Cardiac fibroblast (primary cell): ENCODE data around the gene SOCS7.

Experiments used
- DNase-seq, 2 donors: peaks; one replicate each; pipeline versions ENCODE4 v3.0.0 to v3.0.0-alpha.2; 2010; ENCODE audit warnings: low read depth in 2 of 2
- H3K4me3 ChIP-seq, 2 donors: replicated peaks in 1 of 2; 1 replicate in 1 of 2; 2 replicates in 1 of 2; pipeline ENCODE4 v1.5.1; 2011; ENCODE audit warnings: low read depth in 2 of 2, low read length in 2 of 2, mild to moderate bottlenecking in 2 of 2, moderate library complexity in 1 of 2
- CTCF ChIP-seq: IDR thresholded peaks from one replicate; pipeline ENCODE4 v1.5.1; 2011; ENCODE audit warnings: low read depth, mild to moderate bottlenecking, low read length, inconsistent platforms

SOCS7 gene

GRCh38 chr17:38425744-38426143 is 74.1 kb downstream of the SOCS7 start:
- DNase-seq, result peak; percentile 33 to 53
- no peak overlapping the region for H3K4me3 ChIP-seq
- no peak for TF ChIP-seq CTCF

GRCh38 chr17:38426441-38426840 is 74.8 kb downstream of the SOCS7 start:
- H3K4me3 ChIP-seq, result no peak overlapping the region
- DNase-seq, result no peak
- no peak for TF ChIP-seq CTCF

GRCh38 chr17:38427160-38427949 is 75.7 kb downstream of the SOCS7 start:
- H3K4me3 ChIP-seq, result peak overlapping the region; percentile 62 to 80
- DNase-seq, result no peak
- no peak for TF ChIP-seq CTCF

- peak; percentile 62 to 83 for DNase-seq
These were observed 76.5 kb downstream of the SOCS7 start, which contains the start of gene ARHGAP23 for GRCh38 chr17:38428112-38428642. ARHGAP23 (plus strand) TSS chr17:38428464; CDS start chr17:38428486, 22 bp downstream.

GRCh38 chr17:38428643-38429371 is 77.2 kb downstream of the SOCS7 start:
- DNase-seq, result peak; percentile 42 to 63

More at GRCh38 chr17:38428112-38428642, 76.5 kb downstream of the SOCS7 start, which contains the start of gene ARHGAP23:
- TF ChIP-seq CTCF, result no peak
- H3K4me3 ChIP-seq, result peak within 1 kb of the TSS; percentile 64 to 80

More at GRCh38 chr17:38428643-38429371, 77.2 kb downstream of the SOCS7 start:
- no peak for TF ChIP-seq CTCF
- peak overlapping the region; percentile 64 to 80 for H3K4me3 ChIP-seq
